TTC549 (cell line): ENCODE results near the gene DYNC1I2.
"Not testable (repeated sequence)": the region's sequence is repeated elsewhere in the genome, so short reads cannot be mapped to it uniquely, and the experiment has no call there.

Experiments
- FAIRE-seq: peaks from 2 replicates; lab custom pipeline; 2012; peaks lifted over from hg19 to GRCh38; lab: Jason Lieb, UNC

Gene DYNC1I2

DNA sequence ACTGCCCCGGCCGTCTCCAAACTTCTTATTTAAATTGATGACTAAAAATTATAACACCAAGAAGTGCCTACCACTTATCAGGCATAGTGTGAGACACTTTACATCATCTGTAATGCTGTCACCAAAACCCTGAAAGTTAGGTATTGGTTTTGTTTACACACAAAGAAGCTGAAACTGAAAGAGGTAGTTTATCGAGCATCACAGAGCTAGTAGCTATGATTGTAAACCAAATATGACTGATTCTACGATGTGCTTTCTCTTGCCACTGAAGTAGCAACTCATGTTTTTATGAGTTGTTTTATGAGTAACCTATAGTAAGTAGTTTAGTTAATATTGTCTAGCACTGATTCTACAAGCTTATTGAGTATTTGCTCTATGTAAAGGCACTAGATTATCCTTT lies 31.5 kb downstream of the DYNC1I2 start:
- no peak for FAIRE-seq

GRCh38 chr2:171719660-171720059 lies 32.4 kb downstream of the DYNC1I2 start:
- FAIRE-seq, result no peak

GRCh38 chr2:171723716-171724683 lies 36.7 kb downstream of the DYNC1I2 start:
- no peak for FAIRE-seq

DNA sequence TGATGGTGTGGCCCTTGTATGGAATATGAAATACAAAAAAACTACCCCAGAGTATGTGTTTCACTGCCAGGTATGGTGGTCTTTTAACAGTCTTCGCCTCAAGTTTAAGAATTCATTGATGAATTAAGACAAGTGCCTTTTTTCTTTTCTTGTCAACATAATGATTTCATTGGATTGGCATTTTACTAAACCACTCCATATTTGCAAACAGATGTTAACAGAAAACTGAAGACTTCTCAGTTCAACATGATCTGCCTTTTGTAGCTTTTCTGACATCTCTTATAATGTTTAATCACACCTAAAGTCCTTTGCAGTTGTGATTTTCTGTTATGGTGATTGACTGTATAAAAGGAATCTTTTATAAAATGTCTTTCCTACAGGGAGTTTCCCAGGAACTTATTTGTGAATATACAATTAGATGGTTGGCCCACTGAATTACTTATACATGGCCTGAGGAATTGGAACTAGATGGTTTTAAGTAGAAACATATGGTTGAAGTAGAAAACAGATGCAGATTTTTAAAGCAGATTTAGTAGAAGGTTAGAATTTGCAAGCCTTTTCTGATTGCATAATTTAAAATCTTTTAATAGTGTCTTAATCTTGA lies 39.7 kb downstream of the DYNC1I2 start:
- no peak for FAIRE-seq

GRCh38 chr2:171728989-171729951 lies 42.0 kb downstream of the DYNC1I2 start:
- FAIRE-seq, result no peak

- no peak for FAIRE-seq
Observed at GRCh38 chr2:171729952-171730317, 42.7 kb downstream of the DYNC1I2 start.

GRCh38 chr2:171735991-171736710 lies 48.9 kb downstream of the DYNC1I2 start:
- FAIRE-seq, result no peak

- FAIRE-seq, result no peak
Observed at GRCh38 chr2:171741189-171741588, 53.9 kb downstream of the DYNC1I2 start.

- FAIRE-seq, result no peak
Observed at GRCh38 chr2:171742760-171743159, 55.5 kb downstream of the DYNC1I2 start.

DNA sequence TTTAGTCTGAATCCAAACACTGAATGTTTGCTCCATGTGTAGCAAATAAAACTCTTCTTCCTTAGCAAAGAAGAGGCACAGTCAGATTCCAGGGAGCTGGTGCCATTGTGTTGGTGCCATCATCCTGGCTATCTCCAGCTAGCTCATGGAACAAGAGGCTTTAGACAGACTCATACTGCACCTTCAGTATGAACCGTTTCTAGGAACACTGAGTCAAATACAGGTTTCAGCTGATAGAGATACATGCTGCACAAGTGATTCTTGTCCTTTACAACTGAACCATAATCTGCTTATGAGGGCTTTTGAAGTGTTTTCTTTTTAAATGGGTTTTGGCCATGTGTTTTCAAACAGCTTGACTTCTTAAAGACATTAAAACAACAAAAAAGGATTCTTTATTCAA lies 57.9 kb downstream of the DYNC1I2 start:
- FAIRE-seq, result no peak

GRCh38 chr2:171745806-171746205 lies 58.5 kb downstream of the DYNC1I2 start:
- no peak for FAIRE-seq

DNA sequence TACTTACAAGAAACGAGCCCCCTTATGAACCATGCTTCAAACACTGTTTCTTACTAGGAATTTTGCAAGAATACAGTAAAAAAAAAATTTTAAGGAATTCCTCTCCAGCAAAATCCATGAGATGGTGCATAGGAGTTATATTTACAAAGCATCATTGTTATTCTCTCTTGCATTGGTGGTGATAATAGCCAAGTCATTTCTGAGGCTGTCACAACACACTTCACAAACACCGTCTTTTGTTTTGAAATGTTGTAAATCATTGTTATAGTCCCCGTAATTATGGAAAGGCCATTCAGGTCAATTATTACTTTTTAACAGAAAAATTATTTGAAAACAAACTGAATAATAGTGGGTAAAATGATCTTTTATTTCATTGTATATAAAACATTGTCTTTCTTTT lies 60.1 kb downstream of the DYNC1I2 start:
- FAIRE-seq, result no peak

DNA sequence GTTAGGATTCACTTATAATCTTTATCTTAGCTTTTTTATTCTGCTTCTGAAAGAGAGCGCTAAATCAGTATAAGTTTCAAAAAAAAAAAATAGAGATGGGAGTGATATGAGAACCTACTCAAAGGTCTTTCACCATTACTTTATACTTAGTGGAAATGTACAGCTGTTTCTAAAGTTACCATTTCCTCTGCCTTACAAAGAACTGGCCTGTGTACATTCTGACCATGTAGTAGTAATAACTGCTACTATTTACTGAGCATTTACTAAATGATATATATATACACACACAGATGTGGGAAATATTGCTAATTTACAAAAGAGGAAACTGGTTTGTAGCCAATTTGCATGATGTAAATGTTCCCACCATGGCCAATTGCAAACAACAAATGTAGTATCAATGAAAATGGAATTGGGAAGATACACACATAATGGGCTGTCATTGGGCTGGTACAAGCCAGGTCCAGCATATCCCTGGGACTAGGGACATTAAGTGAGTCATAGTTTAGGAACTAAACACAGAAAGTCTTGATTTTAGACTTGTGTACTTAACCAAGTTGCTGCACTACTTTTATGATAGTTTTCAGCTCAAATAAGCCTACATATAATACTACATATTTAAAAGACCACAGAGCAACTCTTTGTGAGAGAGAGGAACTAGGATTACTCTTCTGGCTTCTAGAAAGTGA lies 67.1 kb downstream of the DYNC1I2 start:
- no peak for FAIRE-seq

DNA sequence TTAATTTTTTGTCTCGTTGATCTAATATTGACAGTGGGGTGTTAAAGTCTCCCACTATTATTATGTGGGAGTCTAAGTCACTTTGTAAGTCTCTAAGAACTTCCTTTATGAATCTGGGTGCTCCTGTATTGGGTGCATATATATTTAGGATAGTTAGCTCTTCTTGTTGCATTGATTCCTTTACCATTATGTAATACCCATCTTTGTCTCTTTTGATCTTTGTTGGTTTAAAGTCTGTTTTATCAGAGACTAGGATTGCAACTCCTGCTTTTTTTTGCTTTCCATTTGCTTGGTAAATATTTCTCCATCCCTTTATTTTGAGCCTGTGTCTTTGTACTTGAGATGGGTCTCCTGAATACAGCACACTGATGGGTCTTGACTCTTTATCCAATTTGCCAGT lies 71.5 kb downstream of the DYNC1I2 start:
- FAIRE-seq, result not testable (repeated sequence)

DNA sequence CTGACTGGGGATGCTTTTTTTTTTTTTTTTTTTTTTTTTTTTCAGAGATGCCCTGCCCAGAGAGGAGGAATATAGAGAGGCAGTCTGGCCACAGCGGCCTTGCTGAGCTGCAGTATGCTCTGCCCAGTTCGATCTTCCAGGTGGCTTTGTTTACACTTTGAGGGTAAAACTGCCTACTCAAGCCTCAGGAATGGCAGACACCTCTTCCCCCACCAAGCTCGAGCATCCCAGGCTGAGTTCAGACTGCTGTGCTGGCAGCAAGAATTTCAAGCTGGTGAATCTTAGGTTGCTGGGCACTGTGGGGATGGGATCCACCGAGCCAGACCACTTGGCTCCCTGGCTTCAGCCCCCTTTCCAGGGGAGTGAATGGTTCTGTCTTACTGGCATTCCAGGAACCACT lies 73.9 kb downstream of the DYNC1I2 start:
- not testable (repeated sequence) for FAIRE-seq

- no peak for FAIRE-seq
Observed at GRCh38 chr2:171762879-171763573, 75.8 kb downstream of the DYNC1I2 start.

GRCh38 chr2:171763602-171764001 lies 76.3 kb downstream of the DYNC1I2 start:
- FAIRE-seq, result no peak

- FAIRE-seq, result no peak
Observed at GRCh38 chr2:171771463-171771862, 84.2 kb downstream of the DYNC1I2 start.

DNA sequence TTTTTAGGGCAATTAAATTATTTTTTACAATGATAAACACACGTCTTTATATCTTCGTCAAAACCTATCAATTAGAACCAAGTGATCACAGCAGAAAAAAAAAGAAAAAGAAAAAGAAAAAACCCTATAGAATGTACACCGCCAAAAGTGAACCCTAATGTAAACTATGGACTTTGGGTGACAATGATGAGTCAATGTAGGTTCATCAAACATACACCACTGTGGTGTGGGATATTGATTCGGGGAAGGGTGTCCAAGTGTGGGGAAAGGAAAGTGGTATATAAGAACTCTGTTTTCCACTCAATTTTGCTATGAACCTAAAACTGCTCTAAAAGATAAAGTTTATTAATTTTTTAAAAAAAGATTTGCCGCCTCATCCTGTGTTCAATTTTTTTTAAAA lies 85.1 kb downstream of the DYNC1I2 start:
- no peak for FAIRE-seq

GRCh38 chr2:171774581-171774980 lies 87.3 kb downstream of the DYNC1I2 start:
- FAIRE-seq, result not testable (repeated sequence)

- FAIRE-seq, result no peak
Observed at GRCh38 chr2:171778515-171778914, 91.2 kb downstream of the DYNC1I2 start.
